ENCODE results near the gene KDF1.
A peak's percentile ranks its signal among the peaks of the same experiment; 100 is the strongest.
"Not testable (repeated sequence)": the region's sequence is repeated elsewhere in the genome, so short reads cannot be mapped to it uniquely, and the experiment has no call there.

Gene KDF1

DNA sequence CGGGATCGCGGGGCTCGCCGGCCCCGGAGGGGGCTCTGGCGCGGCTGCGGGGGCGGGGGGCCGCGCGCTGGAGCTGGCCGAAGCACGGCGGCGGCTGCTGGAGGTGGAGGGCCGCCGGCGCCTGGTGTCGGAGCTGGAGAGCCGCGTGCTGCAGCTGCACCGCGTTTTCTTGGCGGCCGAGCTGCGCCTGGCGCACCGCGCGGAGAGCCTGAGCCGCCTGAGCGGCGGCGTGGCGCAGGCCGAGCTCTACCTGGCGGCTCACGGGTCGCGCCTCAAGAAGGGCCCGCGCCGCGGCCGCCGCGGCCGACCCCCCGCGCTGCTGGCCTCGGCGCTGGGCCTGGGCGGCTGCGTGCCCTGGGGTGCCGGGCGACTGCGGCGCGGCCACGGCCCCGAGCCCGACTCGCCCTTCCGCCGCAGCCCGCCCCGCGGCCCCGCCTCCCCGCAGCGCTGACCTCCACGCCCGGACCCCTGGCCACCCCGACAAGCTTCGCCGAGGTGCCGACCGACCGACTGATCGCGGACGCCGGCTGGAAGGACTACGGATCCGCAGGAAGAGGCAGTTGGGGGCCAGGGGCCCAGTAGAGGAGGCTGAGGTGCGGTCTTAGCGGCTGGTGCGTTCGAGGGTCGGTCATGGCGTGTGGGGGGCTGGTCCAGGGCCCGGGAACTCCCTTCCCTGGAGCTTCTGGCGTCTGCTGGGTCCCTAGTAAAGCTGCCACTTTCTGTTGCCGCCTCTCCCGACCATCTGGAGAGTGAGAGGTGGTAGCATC is 33.9 kb upstream of the KDF1 start:
- no peak for DNase-seq

DNA sequence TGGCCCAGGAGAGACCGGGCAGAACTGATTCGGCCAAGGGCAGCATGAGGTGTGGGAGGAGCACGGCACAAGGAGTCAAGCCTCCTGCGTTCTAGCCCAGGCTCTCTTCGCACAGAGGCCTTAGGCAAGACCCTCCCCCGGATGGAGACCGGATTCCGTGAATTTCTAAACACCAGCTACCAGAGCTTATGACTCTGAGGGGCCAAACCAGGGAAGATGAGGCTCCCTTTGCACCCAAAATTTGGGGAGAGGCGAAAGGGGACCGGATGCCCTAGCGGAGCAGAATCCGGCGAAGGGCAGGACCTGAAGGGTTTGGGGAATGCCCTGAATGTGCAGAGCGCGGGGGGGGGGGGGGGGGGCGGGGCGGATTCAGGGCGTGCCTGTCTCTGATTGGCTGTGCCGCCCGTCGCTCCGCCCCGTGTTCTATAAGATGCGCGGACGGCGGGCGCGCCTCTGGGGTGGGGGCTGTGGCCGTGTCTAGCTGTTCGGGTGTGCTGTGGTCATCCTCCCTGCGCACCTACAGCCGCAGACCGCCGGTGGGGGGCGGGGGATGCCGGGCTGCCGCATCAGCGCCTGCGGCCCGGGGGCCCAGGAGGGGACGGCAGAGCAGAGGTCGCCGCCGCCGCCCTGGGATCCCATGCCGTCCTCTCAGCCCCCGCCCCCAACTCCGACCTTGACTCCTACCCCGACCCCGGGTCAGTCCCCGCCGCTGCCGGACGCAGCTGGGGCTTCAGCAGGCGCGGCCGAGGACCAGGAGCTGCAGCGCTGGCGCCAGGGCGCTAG is 33.2 kb upstream of the KDF1 start, which contains the start of gene TRNP1:
TRNP1 (plus strand) TSS at position 456 of the 783 bp plus-strand sequence; CDS start at position 551, 95 bp downstream.
- DNase-seq = peak in 1 of 2 experiments; percentile 77

DNA sequence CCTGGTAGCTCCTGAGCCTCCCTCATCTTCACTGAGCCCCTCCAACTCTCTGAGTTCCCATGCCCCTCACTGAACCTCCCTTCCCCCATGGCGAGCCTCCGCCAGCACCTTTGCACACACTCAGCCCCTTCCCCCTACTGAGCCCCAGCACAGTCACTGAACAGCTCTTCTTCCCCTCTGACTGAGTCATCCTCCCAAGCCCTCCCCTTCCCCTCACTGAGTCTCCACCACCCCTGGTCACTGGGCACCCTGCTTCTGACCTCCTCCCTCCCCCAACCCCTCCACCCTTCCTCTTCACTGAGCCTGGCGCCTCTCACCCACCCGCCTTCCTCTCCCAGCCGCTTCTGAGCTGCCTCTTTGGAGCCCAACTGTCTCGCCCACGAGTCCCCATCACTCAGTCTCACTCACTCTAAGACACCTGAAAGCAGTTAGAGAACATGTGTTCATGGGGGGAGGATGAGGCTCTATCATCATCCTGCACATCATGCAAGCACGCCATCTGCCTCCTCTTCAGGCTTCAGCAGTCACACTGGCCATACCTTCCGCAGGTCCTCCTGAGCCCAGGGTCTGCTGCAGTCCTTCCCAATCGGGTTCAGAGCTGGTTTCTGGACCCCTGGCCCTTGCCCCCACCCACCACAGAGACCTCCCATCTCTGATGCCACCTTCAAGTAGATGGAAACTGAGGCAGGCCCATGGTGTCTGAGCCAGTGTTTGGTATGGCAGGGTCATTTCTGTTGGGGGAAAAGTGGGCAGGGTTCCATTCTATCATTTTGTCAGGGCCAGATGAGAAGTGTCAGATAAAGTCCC is 31.2 kb upstream of the KDF1 start:
- no peak for DNase-seq

DNA sequence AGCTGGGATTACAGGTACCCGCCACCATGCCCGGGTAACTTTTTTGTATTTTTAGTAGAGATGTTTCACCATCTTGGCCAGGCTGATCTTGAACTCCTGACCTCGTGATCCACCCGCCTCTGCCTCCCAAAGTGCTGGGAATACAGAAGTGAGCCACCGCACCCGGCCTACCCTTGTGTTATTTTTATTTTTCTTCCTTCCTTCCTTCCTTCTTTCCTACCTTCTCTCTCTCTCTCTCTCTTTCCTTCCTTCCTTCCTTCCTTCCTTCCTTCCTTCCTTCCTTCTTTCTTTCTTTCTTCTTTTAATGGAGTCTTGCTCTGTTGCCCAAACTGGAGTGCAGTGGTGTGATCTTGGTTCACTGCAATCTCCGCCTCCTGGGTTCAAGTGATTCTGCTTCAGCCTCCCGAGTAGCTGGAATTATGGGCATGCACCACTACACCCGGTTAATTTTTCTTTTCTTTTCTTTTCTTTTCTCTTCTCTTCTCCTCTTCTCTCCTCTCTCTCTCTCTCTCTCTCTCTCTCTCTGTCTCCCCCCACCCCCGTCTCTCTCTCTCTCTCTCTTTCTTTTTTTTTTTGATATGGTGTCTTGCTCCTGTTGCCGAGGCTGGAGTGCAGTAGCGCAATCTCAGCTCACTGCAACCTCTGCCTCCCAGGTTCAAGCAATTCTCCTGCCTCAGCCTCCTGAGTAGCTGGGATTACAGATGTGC is 29.3 kb upstream of the KDF1 start:
- DNase-seq = not testable (repeated sequence)

DNA sequence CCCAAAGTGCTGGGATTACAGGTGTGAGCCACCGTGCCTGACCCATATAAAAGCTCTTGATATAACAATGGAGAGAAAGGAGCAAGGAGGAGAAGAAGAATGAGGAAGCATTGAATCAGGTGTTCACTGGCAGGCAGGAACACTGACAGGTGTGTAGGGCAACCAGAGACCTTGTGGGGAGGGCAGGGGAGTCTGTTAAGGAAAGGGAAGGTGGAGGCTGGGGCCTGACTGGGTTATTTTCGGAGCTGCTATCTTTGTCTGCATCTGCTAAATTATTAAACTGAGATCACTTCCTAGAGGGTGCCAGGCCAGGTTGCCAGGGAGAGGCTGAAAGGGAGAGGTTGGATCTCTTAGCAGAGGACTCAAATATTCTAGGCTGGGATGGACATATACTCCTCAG is 26.4 kb upstream of the KDF1 start:
- no peak for DNase-seq

DNA sequence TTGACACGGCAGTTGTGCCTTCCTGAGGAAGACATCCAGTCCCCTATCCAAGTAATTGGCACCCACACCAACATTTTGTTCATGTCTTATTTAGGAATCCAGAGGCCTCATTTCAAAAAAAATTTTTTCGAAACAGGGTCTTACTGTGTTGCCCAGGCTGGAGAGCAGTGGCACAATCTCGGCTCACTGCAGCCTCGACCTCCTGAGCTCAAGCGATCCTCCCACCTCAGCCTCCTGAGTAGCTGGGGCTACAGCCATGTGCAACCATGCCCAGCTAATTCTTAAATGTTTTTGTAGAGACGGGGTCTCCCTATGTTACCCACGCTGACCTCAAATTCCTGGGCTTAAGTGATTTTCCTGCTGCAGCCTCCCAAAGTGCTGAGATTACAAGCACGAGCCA is 24.0 kb upstream of the KDF1 start:
- no peak for DNase-seq

DNA sequence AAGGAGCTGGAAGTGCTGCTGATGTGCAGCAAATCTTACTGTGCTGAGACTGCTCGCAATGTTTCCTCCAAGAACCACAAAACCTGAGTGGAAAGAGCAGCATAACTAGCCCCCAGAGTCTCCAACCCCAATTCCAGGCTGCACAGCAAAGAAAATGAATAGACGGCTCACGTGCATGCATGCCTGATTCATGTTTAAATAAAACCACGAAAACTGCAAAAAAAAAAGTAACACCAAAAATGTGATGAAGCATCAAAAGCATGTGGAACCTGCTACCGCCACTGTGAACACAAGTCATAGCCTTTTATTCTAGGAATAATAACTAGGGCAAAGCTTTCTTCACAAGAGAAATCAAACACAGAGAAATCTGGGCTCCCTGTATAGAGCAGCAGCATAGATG is 23.6 kb upstream of the KDF1 start:
- DNase-seq = no peak

DNA sequence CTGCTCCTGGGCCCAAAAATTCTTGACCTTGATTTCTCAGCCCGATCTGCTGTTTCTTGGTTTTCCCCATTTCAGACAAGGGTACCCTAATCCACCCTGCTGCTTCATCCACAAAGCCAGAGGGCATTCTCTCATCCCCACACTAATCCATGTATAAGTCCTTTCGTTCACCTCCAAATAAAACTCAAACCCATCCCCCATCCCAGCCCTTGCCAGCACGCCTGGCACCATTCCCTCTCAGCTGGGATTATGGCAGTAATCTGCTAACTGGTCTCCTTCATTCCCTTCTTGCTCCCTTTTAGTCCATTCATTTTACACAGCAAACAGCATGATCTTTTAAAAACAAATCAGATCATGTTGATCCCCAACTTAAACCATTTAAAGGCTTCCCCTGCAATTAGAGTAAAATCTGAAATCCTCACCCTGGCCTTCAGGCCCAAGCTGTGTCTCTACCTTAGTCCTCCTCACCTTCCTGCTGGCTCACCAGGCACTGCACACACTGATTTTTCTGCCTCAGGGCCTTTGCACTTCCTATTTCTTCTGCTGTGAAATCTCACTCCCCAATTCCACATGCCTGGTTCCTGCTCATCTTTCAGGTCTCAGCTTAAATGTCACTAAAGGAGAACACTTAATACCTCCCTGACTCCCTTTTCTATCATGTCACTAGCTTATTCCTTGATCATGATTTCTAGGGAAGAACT is 21.0 kb upstream of the KDF1 start:
- no peak for DNase-seq

DNA sequence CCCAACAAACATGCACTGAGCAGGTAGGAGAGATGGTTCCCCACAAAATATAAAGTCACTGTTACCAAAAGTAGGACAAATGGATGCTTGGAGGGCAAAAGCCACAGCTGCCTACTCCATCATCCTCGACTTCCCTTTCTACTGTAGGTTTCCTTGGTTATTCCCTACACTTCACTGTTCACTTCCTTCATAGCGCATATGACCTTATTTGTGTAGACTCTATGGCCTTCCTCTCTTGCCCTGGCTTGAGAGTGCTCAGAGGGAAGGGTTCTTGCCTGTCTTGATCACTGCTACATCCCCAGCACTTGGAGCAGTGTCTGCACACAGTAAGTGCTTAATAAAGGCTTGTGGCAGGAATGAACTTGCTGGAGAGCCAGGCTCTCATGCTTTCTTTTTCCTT is 18.6 kb upstream of the KDF1 start:
- DNase-seq = no peak

DNA sequence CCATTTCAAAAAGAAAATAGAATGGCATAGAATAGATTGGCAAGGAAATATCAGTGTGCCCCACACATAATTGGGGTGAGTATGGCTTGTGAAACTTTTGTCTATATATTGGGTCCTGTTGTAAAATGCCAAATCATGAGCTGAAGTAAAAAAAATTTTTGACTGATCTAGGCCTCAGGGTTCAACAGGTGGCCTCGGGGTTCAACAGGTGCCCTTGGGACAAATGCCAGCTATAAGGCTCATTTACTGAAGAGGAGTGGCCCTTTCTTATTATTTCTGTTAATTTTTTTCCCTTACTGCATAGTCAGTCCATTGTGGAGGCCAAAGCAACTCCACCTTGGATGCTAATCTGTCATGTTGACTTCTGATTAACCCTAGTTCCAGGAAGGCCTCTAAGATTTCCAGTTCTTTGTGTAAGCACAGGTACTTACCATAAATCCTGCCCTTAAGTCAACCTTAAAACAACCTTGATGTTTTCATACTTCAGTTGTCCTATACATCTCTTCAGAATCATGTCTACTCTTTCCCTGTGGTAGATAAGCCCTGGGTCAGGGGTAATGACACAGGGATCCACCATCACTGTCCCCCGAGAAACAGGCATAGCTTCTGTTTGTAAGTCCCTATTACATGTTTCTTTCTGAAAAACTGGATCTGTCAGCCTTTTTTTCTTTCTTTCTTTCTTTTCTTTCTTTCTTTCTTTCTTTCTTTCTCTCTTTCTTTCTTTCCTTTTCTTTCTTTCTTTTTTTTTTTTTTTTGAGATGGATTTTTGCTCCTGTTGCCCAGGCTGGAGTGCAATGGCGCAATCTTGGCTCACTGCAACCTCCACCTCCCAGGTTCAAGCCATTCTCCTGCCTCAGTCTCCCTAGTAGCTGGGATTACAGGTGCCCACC is 16.6 kb upstream of the KDF1 start:
- DNase-seq = no peak

DNA sequence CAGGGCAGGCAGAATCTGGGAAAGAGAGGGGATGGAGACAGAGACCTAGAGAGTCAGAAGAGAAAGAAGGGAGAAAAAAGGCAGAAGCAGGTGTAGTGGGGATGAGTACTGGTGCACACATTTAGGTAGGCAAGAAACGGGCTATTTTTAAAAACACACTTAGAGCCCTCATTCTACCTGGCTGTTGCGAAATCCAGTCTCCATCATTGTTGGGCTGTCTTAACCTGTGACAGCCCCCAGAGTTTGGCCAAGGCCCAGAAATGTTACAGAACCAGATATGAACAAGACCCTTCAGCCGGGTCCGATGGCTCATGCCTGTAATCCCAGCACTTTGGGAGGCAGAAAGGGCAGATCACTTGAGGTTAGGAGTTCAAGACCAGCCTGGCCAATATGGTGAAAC is 12.6 kb upstream of the KDF1 start:
- DNase-seq = no peak

DNA sequence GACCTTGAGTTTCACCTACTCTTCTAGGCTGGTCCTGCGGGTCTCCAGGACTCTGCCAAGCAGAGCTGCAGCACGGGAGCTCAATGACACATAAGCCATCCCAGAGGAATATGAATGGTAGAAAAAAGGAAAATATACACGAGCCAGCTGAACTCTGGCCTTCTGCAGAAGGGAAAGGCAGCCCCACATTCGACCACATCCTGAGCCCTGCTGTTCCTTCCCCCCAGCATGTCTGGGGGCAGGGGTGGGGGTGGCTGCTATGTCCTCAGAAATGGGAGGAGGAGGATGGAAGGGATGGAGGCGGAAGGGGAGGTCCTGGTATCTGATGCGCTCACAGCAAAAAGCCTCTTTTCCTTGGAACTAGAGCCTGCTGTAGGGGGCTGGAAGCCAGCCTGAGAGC is 12.1 kb upstream of the KDF1 start:
- DNase-seq = no peak

DNA sequence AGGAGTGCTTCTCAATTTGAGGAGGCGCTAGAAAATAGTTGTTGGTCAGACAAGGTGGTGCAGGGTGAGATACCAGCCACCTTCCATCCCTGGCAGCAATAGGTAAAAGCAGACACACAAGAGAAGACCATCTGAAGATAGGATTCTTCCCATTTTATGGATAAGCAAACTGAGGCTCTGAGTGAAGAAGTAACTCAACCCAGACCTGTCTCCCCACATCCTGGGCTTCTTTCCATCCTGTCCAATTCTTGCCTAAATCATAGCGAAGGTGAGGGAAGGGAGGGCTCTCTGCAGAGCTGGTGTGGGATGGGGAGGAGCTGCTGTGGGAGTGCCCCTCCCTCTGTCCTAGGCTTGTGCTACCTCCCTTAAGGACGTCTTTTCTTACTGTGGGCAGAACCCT is 11.3 kb upstream of the KDF1 start:
- no peak for DNase-seq

DNA sequence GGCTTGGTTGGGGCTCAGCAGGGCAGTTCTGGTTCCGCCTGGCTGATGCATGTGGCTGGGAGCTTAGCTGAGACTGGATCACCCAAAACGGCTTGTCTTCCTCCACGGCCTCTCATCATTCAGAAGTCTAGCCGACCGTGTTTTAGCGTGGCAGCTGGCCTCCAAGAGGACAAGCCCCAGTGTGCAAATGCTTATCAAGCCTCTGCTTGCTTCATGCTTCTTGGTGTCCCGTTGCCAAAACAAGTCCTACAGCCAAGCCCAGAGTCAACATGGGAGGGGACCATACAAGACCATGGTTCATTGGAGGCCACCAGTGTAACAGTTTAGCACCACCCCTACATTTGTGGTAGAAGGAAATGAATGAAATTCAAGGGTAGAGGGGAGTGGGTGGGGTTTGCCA is 10.5 kb upstream of the KDF1 start:
- no peak for DNase-seq

DNA sequence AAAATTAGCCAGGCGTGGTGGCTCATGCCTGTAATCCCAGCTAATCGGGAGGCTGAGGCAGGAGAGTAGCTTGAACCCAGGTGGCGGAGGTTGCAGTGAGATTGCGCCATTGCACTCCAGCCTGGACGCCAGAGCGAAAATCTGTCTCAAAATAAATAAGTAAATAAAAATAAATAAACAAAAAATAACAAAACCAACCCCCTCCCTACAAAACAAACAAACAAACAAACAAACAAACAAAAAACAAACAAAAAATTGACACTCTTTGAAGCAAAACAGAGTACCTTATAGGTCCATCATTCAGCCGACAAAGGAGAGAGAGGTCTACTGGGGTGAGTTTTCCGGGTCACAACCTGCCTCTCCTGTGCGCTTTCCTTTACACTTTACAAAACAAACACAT is 5.4 kb upstream of the KDF1 start:
- DNase-seq = no peak

DNA sequence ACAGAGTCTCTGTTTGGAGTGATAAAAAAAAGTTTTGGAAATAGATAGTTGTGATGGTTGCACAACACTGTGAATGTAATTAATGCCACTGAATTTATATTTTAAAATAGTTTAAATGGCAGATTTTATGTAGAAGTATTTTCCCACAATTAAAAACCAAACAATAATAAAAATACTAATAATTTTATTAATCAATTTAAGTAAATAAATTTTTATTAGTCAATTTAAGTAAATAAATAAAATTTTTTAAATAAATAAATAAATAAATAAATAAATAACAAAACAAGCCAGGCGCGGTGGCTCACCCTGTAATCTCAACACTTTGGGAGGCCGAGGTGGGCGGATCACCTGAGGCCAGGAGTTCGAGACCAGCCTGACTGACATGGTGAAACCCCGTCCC is 4.9 kb upstream of the KDF1 start:
- no peak for DNase-seq

DNA sequence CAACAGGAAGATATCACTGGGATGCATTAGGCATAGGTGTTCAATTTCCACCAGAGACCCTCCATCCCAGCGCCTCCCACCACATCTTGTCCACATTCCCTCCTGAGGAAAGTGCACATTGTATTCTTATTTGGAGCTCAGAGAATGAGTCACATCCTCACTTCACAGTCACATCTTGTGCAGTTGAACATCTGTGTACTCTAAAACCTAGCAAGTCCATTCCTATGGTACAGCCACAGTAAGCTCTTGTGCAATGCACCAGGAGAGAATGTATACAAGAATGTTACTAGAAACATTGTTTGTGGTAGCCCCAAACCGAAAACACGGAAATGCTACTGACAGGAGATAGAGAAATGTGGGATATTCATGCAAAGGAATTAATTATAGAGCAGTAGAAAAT is 1.6 kb upstream of the KDF1 start:
- no peak for DNase-seq

DNA sequence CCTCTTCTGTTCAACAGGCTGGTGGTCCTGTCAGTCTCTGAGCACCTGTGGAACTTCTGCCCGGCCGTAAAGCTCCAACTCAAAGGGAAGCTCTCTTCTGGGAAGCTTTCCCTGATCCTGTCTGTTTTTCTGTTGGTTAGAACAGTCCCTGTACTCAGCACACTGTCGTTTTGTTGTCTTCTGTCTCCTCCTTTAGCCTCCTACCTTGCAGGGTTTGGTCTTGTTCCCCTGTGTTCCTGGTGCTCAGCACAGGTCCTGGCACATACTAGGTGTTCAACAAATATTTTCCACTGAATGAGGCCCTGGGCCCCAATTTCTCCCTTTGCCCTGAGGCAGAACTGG is 328 bp upstream of the KDF1 start:
- DNase-seq = no peak

DNA sequence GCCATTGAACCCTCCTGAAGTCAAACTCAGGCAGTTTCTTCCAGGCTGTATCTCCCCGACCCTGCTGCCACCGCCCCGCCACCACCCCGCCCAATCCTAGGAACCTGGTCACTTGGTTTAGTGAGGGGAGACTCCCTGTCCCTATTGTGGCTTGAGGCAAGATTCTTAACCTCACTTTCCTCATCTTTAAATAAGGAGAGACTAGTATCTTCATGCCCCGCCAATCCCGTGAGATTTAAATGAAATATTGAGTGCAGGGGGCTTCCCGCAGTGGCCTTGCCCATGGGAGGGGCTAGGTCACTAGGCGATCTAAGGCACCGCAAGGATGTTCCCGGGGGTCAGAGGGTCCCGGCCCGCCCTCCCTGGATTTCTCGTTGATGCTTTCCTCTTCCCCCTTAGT is 998 bp downstream of the KDF1 start:
- no peak for DNase-seq

DNA sequence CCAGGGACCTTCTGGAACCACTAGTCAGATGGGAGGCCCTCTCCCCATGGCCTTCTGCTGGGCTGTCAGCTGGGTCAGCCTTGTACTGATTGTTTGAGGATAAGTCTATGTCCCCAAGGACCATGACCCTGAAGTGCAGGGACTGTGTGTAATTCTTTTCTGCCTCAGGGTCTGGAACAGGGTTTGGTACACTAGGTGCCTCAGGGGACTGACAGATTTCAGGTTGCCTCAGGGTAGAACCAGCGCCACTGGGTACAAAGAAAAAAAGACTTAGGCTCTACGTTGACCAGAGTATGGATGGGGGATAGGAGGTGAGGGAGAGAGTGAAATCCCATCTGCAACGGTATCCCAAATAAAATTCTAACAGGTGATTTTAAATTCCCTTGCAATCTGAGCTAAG is 3.0 kb downstream of the KDF1 start:
- no peak for DNase-seq

DNA sequence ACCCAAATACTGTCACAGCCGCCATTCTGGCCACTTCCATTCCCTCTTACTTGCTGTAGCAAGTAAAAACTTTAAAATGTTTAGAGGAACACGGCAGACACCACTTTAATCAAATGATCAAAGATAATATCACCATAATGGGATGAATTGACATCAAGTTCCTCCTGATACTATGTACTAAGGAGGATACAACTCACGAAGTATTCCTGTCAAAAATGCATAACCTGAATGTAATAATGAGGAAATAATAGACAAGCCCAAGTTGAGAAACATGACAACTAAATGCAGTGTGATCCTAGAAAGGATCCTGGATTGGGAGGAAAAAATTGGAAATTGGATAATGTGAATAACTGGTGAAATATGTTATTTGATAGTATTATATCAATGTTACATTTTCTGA is 3.9 kb downstream of the KDF1 start:
- no peak for DNase-seq

Measured in NCI-H446 (cell line).